ENCODE results near the gene ARF1.

DNA sequence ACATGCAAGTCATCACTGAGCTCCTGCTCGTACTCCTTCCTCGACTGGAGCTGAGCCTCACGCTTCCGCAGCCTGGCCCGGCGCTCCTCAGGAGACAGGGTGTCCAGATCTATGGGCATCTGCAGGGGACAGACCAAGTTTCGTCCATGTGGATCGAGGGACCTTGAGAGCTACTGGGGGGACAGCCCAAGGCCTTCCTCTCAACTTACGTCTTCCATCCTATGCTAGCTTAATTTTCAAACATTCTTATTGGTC lies 24.2 kb downstream of the ARF1 start:
- TF ChIP-seq, protein P1, sequence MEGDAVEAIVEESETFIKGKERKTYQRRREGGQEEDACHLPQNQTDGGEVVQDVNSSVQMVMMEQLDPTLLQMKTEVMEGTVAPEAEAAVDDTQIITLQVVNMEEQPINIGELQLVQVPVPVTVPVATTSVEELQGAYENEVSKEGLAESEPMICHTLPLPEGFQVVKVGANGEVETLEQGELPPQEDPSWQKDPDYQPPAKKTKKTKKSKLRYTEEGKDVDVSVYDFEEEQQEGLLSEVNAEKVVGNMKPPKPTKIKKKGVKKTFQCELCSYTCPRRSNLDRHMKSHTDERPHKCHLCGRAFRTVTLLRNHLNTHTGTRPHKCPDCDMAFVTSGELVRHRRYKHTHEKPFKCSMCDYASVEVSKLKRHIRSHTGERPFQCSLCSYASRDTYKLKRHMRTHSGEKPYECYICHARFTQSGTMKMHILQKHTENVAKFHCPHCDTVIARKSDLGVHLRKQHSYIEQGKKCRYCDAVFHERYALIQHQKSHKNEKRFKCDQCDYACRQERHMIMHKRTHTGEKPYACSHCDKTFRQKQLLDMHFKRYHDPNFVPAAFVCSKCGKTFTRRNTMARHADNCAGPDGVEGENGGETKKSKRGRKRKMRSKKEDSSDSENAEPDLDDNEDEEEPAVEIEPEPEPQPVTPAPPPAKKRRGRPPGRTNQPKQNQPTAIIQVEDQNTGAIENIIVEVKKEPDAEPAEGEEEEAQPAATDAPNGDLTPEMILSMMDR (IDR thresholded peaks at IDR 0.05 in 2 of 3, conservative IDR thresholded peaks at IDR 0.05 in 1 of 3; ENCODE audit: control insufficient read depth in 2 of 3, extremely low read depth in 1 of 3, insufficient read depth in 1 of 3, low read depth in 3 of 3, low read length in 3 of 3) = no peak
- TF ChIP-seq, protein P2, sequence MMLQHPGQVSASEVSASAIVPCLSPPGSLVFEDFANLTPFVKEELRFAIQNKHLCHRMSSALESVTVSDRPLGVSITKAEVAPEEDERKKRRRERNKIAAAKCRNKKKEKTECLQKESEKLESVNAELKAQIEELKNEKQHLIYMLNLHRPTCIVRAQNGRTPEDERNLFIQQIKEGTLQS (IDR thresholded peaks at IDR 0.05; ENCODE audit: borderline replicate concordance, extremely low read depth, low read depth, low read length) = no peak
- TF ChIP-seq, protein P3, sequence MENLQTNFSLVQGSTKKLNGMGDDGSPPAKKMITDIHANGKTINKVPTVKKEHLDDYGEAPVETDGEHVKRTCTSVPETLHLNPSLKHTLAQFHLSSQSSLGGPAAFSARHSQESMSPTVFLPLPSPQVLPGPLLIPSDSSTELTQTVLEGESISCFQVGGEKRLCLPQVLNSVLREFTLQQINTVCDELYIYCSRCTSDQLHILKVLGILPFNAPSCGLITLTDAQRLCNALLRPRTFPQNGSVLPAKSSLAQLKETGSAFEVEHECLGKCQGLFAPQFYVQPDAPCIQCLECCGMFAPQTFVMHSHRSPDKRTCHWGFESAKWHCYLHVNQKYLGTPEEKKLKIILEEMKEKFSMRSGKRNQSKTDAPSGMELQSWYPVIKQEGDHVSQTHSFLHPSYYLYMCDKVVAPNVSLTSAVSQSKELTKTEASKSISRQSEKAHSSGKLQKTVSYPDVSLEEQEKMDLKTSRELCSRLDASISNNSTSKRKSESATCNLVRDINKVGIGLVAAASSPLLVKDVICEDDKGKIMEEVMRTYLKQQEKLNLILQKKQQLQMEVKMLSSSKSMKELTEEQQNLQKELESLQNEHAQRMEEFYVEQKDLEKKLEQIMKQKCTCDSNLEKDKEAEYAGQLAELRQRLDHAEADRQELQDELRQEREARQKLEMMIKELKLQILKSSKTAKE (IDR thresholded peaks at IDR 0.05; ENCODE audit: low read depth, poor library complexity, severe bottlenecking) = no peak
- no peak for TF ChIP-seq MYB (IDR thresholded peaks at IDR 0.05; ENCODE audit: borderline replicate concordance, low read depth, low read length)
- TF ChIP-seq, protein P4, sequence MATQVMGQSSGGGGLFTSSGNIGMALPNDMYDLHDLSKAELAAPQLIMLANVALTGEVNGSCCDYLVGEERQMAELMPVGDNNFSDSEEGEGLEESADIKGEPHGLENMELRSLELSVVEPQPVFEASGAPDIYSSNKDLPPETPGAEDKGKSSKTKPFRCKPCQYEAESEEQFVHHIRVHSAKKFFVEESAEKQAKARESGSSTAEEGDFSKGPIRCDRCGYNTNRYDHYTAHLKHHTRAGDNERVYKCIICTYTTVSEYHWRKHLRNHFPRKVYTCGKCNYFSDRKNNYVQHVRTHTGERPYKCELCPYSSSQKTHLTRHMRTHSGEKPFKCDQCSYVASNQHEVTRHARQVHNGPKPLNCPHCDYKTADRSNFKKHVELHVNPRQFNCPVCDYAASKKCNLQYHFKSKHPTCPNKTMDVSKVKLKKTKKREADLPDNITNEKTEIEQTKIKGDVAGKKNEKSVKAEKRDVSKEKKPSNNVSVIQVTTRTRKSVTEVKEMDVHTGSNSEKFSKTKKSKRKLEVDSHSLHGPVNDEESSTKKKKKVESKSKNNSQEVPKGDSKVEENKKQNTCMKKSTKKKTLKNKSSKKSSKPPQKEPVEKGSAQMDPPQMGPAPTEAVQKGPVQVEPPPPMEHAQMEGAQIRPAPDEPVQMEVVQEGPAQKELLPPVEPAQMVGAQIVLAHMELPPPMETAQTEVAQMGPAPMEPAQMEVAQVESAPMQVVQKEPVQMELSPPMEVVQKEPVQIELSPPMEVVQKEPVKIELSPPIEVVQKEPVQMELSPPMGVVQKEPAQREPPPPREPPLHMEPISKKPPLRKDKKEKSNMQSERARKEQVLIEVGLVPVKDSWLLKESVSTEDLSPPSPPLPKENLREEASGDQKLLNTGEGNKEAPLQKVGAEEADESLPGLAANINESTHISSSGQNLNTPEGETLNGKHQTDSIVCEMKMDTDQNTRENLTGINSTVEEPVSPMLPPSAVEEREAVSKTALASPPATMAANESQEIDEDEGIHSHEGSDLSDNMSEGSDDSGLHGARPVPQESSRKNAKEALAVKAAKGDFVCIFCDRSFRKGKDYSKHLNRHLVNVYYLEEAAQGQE (IDR thresholded peaks at IDR 0.05; ENCODE audit: low read depth, low read length) = no peak
- TF ChIP-seq, protein P5, sequence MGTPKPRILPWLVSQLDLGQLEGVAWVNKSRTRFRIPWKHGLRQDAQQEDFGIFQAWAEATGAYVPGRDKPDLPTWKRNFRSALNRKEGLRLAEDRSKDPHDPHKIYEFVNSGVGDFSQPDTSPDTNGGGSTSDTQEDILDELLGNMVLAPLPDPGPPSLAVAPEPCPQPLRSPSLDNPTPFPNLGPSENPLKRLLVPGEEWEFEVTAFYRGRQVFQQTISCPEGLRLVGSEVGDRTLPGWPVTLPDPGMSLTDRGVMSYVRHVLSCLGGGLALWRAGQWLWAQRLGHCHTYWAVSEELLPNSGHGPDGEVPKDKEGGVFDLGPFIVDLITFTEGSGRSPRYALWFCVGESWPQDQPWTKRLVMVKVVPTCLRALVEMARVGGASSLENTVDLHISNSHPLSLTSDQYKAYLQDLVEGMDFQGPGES (IDR thresholded peaks at IDR 0.05) = no peak

All from GM12878 (cell line).